ENCODE data around the gene DLEC1. TPM values are rescaled to one million over a fixed set of nuclear protein-coding genes. Genes with fewer than 3 reads are reported as not detected.

The DLEC1 gene
- total RNA-seq, 4 donors from 2014 or later: 0.08 to 2.9 (median 0.57) TPM

DNA sequence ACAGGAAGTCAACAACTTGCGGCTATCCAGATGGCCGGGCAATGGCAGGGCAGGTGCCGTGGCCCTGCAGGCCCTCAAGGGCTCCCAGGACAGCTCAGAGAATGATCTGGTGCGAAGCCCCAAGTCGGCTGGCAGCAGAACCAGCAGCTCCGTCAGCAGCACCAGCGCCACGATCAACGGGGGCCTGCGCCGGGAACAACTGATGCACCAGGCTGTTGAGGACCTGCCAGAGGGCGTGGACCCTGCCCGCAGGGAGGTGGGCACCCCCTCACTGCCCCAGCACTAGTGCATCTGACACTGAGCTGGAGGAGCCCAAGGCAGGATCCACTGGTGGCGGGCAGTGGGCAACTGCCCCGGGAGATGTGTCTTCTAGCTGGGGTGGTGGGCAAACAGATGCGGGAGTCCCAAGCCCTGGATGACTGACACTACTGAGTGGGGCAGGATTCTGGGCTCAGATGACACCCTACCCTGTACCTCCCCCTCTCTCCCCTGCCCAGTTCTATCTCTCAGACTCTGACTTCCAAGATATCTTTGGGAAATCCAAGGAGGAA, 32.5 kb upstream of the DLEC1 start:
- no peak for DNase-seq (ENCODE audit: low spot score in 2 of 2)

DNA sequence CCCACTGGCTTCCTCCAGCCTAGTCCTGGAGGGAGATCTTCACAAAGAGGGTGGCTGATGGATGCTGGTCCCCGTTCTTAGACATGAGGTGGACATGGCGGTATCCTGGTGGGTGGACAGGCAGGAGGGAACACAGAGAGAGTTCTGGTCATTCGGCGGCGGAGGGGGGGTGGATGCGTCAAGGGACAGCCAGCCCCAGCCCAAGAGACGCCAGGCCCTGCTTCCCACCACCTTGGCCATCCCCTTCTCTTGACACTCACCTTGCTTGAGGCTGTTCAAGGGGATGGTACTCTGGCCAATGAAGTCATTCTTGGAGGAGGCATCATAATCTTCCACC, 31.3 kb upstream of the DLEC1 start:
- 89 to 91% methylated on average over 7 of the region's 7 CpGs for WGBS, 2 donors
- no peak for DNase-seq (ENCODE audit: low spot score in 2 of 2)
- no peak overlapping the region for H3K4me3 ChIP-seq (ENCODE audit: low read depth, poor library complexity, severe bottlenecking)
- intact Hi-C loops (cut with DNase I; ENCODE audit: low total_unique reads): loop anchor here (10.0 kb wide), 1 partner anchor 107 kb away; no protein-coding TSS in a partner anchor
- no peak for TF ChIP-seq CTCF (IDR thresholded peaks at IDR 0.05)
- no peak for TF ChIP-seq POLR2A (IDR thresholded peaks at IDR 0.05)

More for the DNA sequence above, 32.5 kb upstream of the DLEC1 start:
- intact Hi-C loops (cut with DNase I; ENCODE audit: low total_unique reads): loop anchor here (10.0 kb wide), 1 partner anchor 108 kb away; no protein-coding TSS in a partner anchor
- WGBS, 2 donors: 86 to 91% methylated on average over 11 to 16 of the region's 16 CpGs
- no peak for TF ChIP-seq POLR2A (IDR thresholded peaks at IDR 0.05)
- no peak overlapping the region for H3K4me3 ChIP-seq (ENCODE audit: low read depth, poor library complexity, severe bottlenecking)

GRCh38 chr3:38008191-38008701, 30.8 kb upstream of the DLEC1 start:
- TF ChIP-seq POLR2A (IDR thresholded peaks at IDR 0.05) (no peak), CTCF (IDR thresholded peaks at IDR 0.05) (no peak)
- intact Hi-C loops (cut with DNase I; ENCODE audit: low total_unique reads): loop anchor here (10.0 kb wide), 1 partner anchor 107 kb away; no protein-coding TSS in a partner anchor
- DNase-seq (ENCODE audit: low spot score in 2 of 2): no peak
- no peak overlapping the region for H3K4me3 ChIP-seq (ENCODE audit: low read depth, poor library complexity, severe bottlenecking)
- WGBS, 2 donors: 90 to 96% methylated on average over 16 to 19 of the region's 19 CpGs

- intact Hi-C loops (cut with DNase I; ENCODE audit: low total_unique reads): loop anchor here (10.0 kb wide), 1 partner anchor 106 kb away; no protein-coding TSS in a partner anchor
Observed at GRCh38 chr3:38008971-38009580, 29.9 kb upstream of the DLEC1 start.

GRCh38 chr3:38009807-38010591, 29.0 kb upstream of the DLEC1 start:
- TF ChIP-seq POLR2A (IDR thresholded peaks at IDR 0.05) (no peak), CTCF (IDR thresholded peaks at IDR 0.05) (no peak)
- DNase-seq (ENCODE audit: low spot score in 2 of 2): no peak
- intact Hi-C loops (cut with DNase I; ENCODE audit: low total_unique reads): loop anchor here (10.0 kb wide), 1 partner anchor 105 kb away; no protein-coding TSS in a partner anchor
- 88 to 92% methylated on average over 22 to 23 of the region's 27 CpGs for WGBS, 2 donors
- no peak overlapping the region for H3K4me3 ChIP-seq (ENCODE audit: low read depth, poor library complexity, severe bottlenecking)

More at GRCh38 chr3:38008971-38009580, 29.9 kb upstream of the DLEC1 start:
- 92 to 93% methylated on average over 8 to 16 of the region's 16 CpGs for WGBS, 2 donors
- H3K4me3 ChIP-seq (ENCODE audit: low read depth, poor library complexity, severe bottlenecking): no peak overlapping the region
- no peak for TF ChIP-seq POLR2A (IDR thresholded peaks at IDR 0.05)
- no peak for TF ChIP-seq CTCF (IDR thresholded peaks at IDR 0.05)
- DNase-seq (ENCODE audit: low spot score in 2 of 2): no peak

- intact Hi-C loops (cut with DNase I; ENCODE audit: low total_unique reads): no loop called here
- no peak for TF ChIP-seq POLR2A (IDR thresholded peaks at IDR 0.05)
- no peak for TF ChIP-seq CTCF (IDR thresholded peaks at IDR 0.05)
Observed at GRCh38 chr3:38011111-38011510, 27.9 kb upstream of the DLEC1 start.

More at GRCh38 chr3:38011111-38011510, 27.9 kb upstream of the DLEC1 start:
- no peak overlapping the region for H3K4me3 ChIP-seq (ENCODE audit: low read depth, poor library complexity, severe bottlenecking)
- 88 to 91% methylated on average over 17 to 20 of the region's 21 CpGs for WGBS, 2 donors
- no peak for DNase-seq (ENCODE audit: low spot score in 2 of 2)

All from lower leg skin (tissue), 4 donors.